ENCODE data around the gene VMP1.

DNA sequence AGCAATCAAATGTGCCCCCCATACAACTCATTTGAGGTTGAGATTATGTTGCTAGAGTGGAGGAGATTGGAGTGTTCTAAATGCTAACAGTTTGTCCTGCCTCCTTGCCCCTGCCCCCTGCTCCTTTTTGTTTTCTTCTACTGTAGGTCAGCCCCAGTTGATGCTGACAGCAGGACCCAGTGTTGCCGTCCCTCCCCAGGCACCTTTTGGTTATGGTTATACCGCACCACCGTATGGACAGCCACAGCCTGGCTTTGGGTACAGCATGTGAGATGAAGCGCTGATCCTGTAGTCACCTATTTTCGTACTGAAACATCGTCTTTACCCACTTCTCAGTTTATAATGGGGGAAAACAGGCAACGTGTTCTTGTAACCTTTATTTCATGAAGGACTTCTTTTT, 13.9 kb upstream of the VMP1 start:
- no peak for TF ChIP-seq FOXJ3 (CRISPR knock-in tag; IDR thresholded peaks at IDR 0.05; ENCODE audit: borderline replicate concordance)
- no peak for TF ChIP-seq ZSCAN18 (CRISPR knock-in tag; IDR thresholded peaks at IDR 0.05)
- no peak for TF ChIP-seq ZBTB43 (CRISPR knock-in tag; IDR thresholded peaks at IDR 0.05)
- TF ChIP-seq, protein P1, sequence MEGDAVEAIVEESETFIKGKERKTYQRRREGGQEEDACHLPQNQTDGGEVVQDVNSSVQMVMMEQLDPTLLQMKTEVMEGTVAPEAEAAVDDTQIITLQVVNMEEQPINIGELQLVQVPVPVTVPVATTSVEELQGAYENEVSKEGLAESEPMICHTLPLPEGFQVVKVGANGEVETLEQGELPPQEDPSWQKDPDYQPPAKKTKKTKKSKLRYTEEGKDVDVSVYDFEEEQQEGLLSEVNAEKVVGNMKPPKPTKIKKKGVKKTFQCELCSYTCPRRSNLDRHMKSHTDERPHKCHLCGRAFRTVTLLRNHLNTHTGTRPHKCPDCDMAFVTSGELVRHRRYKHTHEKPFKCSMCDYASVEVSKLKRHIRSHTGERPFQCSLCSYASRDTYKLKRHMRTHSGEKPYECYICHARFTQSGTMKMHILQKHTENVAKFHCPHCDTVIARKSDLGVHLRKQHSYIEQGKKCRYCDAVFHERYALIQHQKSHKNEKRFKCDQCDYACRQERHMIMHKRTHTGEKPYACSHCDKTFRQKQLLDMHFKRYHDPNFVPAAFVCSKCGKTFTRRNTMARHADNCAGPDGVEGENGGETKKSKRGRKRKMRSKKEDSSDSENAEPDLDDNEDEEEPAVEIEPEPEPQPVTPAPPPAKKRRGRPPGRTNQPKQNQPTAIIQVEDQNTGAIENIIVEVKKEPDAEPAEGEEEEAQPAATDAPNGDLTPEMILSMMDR (IDR thresholded peaks at IDR 0.05): no peak
- TF ChIP-seq, protein P2, sequence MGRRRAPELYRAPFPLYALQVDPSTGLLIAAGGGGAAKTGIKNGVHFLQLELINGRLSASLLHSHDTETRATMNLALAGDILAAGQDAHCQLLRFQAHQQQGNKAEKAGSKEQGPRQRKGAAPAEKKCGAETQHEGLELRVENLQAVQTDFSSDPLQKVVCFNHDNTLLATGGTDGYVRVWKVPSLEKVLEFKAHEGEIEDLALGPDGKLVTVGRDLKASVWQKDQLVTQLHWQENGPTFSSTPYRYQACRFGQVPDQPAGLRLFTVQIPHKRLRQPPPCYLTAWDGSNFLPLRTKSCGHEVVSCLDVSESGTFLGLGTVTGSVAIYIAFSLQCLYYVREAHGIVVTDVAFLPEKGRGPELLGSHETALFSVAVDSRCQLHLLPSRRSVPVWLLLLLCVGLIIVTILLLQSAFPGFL (CRISPR knock-in tag; IDR thresholded peaks at IDR 0.05; ENCODE audit: borderline replicate concordance): no peak
- no peak for TF ChIP-seq ZNF232 (CRISPR knock-in tag; IDR thresholded peaks at IDR 0.05)
- no peak for TF ChIP-seq ESRRA (CRISPR knock-in tag; IDR thresholded peaks at IDR 0.05; ENCODE audit: borderline replicate concordance)
- TF ChIP-seq ZNF121 (CRISPR knock-in tag; IDR thresholded peaks at IDR 0.05): no peak

Measured in WTC11 (cell line).